Stimulated activated CD4-positive, alpha-beta T cell treated with anti-CD3 and anti-CD28 coated beads, Interleukin-12 subunit alpha, Interleukin-12 subunit beta, amount 100 ng/mL, for 4 hours (primary cell): ENCODE measurements around the gene CEP295NL.
"Not testable (repeated sequence)": the region's sequence is repeated elsewhere in the genome, so short reads cannot be mapped to it uniquely, and the experiment has no call there.

Experiments
- DNase-seq: peaks from one replicate; pipeline ENCODE4 v3.0.0-alpha.2; 2020

Gene CEP295NL, protein sequence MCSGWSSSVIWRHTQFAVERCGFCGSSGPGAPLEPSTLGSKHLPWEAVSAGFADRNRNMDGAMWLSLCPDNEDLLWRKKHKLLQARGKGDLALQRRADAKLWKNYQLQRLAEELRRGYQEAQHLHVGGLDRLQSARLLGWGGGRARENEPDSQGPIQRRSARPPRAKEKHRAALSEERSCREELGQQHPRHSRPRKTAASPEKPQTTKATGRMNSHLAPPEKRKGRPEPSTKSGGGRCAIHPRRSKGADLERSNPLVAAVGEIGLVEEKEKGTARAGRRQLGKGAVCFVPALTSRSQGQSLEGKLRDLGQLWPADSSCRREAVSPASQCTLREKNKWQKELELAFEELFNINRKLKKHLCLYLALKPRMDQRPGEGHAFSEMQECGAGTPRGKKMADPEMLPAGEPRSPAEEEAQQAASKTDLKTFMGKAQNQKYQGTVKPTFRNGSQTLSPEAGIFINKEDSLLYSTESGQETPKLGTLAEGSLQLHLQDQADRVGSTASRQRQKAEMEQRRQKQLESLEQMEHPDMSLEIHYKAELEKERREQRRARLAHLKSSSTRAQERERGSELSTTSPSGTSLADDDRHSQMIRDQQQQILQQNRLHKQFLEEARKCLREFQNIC

DNA sequence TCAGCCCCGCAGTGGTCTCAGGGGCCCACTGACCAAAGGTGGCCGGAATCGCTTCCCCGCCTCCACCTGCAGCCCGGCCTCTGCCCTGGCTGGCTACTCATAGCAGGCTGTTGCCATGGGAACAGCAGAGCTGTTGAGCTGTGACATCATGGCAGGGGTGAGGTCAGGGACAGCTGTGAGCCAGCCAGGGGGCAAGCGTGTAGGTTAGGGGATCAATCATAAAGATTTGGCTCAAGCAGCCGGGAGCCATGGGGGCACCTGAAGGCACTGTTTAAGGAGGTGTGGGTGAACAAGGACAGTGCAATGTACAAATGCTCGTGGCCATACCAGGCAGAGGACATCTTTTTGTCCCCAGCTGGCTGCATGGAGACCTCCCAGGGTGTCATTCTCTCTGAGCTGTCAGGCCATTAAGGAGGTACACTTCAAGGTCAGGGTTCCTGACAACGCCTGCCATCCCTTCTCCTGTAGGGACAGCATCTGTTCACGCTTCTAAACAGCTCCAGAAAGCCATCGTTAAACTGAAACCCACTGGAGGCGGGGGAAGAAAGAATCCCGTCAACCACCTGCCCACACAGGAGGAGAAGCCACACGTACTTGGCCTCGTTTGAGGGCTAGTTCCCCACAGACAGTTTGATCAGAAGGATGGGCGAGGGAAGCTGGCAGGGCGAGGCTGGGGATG is at the start of gene CEP295NL:
CEP295NL (minus strand) TSS at position 101 of the 679 bp plus-strand sequence. CDS start 1,373 bp downstream, outside the sequence.
- DNase-seq, result no peak

DNA sequence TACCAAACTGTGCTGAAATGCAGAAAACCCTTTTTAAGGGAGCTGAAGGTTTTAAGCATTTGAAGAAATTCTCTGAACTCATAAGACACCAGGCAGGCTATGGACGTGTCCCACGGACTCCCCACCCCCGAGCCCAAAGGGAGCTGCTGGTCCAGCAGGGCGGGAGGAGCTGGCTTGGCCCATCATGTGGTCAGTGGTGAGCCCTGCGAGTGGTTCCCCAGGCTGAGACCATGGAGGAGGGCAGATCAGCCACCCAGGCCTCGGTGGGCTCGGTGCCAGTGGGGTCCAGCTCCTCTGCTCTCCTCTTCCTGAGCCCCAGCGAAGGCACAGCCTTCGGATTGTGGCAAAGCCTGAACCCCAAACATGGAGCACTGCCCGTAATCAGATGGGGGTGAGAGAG is 49.7 kb upstream of the CEP295NL start:
- DNase-seq, result no peak

DNA sequence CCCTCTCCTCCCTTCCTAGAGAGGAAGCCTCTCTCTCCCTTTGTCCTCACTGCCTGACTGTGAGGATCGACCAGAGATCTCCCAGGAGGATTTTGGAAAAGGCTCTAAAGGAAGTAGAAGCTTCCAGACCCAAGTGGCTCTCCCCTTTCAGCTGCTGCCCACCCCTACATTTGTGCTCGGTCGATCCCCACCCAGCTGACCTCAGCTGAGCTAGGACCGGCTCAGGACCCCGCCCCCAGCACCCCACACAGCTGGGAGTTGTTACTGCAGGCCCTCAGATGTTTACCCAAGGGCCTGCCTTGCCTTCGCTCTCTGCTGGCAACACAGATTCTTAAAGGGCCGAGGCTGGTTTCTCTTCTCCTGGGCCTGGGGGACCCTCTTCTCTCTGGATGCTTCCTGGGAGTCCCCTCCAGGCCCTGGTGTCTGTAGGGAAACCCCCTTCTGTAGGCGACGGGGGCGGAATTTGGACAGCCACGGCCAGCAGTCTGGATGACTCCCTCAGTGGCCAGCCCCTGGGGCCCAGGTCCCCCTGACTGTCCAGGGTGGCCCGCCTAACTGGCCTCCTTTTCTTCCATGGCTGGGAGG is 49.1 kb upstream of the CEP295NL start:
- no peak for DNase-seq

DNA sequence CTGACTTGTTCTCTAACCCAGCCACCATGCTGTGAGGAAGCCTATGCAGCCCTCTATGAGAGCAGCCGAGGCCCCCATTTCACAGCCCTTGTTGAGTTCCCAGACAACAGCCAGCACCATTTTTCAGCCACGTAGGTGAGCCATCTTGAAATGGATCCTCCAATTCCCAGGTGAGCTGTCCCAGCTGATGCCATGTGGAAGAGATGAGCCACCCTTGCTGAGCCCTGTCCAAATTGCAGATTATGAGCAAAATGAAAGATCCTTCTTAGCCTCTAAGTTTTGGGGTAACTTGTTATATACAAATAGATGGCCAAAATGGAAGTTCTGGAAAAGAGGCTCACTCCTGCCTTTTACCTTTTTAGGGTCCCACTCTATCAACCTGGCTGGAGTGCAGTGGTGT is 47.9 kb upstream of the CEP295NL start:
- DNase-seq, result no peak

DNA sequence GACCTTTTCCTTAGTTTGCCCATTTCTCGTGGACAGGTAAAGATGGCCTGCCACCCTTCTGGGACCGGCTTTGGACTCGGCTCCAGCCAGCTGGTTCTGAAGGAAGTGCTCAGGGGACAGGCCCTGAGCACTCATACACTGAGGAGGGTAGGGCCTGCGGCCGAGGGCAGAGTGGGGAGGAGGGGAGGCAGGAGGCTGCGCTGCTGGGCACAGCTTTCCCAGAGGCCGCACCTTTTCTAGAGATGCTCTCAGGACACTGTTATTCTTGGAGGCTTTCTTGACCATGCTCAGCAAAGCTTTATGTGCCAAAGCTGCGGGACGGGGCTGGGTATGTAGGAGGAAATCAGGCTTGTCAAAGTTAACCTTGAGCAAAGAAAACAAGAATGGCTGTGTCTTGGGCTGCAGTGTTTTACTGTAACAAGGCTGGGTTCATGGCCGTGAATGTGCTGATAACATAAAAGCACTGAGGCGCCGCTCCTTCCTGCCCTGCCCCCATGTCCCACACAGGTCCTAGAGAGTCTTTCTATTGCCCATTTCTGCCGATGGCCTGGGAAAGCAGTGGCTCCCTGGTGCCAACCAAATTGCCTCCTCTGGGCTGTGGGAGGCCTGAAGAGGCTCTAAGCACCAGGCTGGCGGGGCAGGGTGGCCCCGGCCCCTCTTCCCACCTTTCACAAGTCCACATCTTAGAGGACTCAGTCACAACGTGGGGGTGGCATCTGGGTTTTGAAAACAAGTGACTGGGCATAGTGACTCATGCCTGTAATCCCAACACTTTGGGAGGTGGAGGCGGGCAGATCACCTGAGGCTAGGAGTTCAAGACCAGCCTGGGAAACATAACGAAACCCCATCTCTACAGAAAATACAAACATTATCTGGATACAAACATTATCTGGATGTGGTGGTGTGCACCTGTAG is 44.5 kb upstream of the CEP295NL start:
- no peak for DNase-seq

DNA sequence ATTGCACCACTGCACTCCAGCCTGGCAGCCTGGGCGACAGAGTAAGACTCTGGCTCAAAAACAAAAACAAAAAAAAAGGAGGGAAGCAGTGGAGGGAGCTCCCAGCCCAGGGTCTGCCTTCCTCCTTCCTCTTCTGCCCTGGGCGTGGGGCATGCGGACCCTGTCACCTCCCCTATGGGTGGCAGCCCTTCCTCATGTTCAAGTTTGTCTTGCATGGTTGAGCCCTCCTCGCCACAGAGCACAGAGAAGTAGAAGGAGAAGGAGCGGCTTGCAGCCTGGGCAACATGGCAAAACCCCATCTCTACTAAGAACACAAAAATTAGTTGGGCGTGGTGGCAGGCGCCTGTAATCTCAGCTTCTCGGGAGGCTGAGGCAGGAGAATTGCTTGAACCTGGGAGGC is 43.6 kb upstream of the CEP295NL start:
- DNase-seq, result no peak

DNA sequence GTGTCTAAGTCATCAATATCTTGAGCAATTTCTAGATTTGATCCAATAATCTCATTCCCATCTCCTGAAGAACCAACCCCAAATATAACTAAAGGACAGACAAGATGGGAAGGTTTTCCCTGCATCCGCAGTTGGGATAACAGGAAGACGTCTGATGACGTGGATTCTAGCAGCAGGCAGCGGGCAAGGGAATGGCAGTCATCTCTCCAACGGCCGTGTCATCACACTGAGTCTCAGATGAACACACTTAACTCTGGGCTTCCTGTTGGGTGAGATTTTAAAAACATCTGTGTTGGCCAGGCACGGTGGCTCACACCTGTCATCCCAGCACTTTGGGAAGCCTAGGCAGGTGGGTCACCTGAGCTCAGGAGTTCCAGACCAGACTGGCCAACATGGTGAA is 43.1 kb upstream of the CEP295NL start:
- no peak for DNase-seq

DNA sequence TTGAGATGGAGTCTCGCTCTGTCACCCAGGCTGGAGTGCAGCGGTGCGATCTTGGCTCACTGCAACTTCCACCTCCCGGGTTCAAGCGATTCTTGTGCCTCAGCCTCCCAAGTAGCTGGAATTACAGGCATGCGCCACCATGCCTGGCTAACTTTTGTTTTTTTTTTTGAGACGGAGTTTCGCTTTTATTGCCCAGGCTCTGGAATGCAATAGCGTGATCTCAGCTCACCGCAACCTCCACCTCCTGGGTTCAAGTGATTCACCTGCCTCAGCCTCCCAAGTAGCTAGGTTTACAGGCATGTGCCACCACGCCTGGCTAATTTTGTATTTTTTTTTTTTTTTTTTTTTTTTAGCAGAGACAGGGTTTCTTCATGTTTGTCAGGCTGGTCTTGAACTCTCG is 42.5 kb upstream of the CEP295NL start:
- not testable (repeated sequence) for DNase-seq

DNA sequence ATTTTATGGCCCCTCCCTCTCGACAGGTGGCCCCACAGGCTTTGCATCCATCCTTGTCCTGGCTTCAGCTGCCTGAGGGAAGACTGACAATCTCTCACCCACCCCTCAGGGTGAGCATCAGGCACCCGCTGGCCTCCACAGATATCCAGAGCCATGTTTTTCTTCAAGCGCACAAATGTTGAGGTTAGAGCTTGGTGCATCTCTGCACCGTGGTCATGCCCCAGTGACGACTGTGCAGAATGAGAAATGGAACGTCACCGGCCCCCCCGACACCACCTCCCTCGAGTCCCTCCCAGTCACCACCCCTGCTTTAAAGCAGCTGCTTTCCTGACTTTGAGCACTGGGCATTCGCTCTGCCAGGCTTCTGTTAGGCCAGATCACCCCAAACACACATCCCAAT is 42.0 kb upstream of the CEP295NL start:
- no peak for DNase-seq

DNA sequence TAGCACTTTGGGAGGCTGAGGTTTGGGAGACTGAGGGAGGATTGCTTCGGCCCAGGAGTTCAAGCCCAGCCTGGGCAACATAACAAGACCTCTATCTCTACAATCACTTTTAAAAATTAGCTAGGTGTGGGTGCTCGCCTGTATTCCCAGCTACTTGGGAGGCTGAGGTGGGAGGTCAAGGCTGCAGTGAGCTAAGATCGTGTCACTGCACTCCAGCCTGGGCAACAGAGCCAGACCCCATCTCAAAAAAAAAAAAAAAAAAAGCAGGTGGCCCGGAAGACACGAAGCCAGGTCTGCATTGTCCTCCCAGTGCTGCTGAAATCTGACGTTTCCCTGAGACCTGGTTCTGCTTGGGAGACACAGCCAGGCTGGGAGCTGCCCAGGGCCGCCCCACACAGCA is 41.0 kb upstream of the CEP295NL start:
- no peak for DNase-seq

DNA sequence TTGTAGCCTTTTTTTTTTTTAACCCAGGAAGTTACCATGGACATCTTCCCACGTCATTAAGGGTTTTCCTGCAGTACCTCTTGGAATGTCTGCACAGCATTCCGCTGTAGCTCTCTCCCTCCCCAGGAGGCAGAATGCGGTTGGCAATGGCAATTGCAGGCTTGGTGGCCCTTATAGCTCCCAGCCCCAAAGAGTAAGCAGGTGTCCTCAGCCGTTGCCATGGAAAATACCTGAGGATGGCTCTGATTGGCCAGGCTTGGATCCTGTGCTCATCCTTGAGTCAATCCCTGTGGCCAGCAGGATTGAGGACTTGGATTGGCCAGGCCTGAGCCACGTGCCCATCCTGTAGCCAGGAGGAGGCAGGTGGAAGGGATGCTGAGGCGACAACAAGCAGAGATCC is 37.7 kb upstream of the CEP295NL start:
- DNase-seq, result no peak

DNA sequence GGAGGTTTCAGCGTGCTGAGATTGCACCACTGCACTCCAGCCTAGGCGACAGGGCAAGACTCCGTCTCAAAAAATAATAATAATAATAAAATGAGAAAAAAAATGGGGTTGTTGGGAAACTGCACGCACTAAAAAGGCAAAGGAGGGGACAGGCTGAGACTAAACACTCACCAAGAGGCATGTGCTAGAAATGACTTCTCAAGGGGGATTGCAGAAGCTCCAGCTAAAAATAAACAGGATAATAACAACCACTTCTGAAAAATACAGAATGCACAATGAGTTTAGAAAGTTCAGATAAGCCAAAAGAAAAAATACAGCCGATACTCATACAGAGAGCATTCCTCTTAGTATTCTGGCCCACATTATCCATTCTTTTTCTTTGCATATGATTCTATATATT is 37.3 kb upstream of the CEP295NL start:
- DNase-seq, result no peak

DNA sequence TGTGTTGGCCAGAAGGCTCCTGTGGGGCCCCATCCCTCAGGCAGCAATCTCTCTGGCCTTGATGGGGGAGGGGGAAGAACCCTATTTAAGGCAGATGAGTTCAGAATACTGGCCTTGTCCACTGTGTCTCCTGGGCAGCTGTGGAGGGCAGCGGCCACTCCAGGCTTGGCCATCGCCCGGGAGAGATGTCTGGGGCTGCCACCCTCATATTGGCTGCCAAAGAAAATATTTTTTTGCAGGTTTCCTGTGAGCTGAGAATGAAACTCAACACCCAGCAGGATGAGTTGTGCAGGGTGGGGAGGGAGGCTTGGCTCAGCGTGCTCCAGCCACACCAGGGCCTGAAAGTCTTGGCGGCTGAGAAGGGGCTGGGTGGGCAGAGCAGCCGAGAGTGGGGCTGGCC is 36.6 kb upstream of the CEP295NL start:
- no peak for DNase-seq

DNA sequence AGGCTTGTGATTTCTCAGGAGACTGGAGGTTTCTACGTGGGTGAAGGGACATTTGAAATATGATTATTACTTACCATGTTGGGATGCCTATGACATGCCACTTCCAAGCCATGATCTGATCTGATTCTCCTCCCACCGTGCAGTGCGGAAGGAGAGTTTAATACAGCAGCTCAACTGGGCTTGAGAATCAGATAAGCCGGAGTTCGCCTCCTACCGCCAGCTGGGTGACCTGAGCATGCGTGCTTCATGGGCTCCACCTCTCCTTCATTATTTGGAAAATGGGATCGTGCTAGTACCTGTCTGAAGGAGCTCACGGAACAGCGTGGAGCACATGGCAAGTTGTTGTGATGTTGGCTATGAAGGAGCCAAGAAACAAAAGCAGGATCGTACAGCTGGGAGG is 34.6 kb upstream of the CEP295NL start:
- DNase-seq, result no peak

DNA sequence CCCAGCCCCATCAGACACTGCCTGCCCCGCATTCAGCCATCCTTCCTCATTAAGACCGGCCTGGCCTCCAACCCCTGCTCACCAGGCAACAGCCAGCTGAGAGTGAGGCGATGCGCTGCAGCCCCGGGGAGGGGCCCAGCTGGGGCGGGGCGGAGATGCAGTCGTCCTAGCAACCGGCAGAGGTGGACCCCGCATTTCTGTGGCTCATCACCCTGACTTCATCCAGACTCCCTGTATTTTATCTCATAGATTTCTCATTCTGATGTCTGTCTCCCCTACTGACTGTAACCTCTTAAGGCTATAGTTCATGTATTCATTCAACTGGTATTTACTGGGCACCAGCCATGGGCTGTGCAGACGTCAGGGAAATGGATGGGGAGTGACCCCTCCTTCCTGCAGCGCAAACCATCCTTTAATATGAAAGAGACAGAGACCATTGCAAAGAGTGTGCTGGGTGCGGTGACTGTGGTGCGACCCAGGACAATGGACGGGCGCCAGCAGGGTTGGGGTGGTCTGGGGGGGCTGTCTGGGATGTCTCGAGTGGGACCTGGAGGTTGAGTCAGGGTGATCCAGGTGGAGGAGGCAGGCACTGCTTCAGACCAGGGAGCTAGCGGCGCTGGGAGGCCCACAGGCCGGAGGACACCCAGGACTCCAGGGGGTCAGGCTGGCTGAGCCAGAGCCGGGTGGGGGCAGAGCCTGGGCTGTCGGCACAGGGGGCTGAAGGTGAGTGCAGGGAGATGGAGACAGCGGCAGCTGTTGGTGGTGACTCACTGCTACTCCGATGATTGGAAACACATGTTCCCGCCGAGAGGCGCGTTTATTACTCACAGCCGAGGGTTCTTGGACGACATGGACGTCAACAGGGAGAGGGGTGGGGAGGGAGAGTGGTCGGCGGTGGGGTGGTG is 32.7 kb upstream of the CEP295NL start:
- no peak for DNase-seq

DNA sequence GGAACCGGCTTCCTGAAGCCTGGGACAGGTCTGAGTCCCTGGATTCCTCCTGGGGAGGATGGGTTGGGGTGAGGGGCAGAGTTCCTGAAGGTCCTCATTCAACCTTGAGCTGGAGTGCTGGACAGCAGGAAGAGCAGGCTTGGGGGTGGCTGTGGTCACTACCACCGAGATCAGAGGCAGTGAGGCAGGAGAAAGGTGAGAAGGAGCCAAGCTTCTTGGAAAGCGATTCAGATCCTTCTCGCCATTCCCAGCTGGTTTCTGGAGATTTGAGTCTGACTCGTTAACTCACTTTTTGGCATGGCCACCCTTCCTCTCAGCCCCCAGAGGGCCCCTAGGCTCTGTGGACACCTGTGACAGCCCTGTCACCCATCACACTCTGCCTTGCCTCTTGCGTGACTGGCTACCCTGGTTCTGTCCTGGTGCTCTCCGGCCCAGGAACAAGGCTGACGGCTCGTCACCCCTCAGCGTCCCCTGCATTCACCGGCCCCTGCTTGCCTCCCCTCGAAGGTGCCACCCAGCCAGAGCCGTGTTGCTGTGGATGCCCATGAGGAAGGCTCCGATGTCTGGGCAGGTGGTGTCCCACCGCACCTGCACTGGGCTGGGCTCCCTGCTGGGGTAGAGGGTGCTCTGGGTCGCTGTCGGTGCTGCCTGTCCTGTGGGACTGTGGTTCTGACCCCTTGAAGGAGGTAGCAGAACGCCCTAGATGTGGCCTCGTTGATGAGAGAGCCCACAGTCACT is 31.8 kb upstream of the CEP295NL start:
- no peak for DNase-seq

DNA sequence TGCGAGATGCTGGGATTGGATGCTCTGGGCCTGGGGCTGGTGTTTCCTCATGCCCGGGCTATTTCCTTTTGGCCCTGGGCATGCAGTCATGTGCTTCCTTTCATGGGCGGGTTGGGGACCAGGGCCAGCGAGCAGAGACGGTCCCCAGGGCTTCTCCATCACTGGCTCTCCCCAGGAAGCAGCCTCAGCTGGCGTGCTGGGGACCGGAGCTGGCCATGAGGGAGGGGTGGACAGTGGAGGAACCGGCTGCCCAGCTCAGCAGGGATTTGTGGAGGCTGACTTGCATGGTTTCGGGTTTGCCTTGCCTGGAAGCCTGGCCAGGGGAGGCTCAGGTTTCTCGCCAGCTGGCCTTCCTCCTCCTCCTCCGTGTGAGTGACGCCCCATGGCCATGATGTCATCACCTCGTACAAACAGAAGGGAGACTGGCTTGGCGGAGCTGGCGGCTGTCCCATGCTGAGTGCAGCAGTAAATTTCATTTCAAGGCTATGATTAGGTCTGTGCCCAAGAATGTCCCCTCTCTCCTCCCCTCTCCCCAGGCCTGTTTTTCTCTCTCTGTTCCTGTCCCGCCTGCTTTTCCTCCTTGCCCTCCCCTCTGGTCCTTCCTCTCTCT is 31.1 kb upstream of the CEP295NL start:
- no peak for DNase-seq

DNA sequence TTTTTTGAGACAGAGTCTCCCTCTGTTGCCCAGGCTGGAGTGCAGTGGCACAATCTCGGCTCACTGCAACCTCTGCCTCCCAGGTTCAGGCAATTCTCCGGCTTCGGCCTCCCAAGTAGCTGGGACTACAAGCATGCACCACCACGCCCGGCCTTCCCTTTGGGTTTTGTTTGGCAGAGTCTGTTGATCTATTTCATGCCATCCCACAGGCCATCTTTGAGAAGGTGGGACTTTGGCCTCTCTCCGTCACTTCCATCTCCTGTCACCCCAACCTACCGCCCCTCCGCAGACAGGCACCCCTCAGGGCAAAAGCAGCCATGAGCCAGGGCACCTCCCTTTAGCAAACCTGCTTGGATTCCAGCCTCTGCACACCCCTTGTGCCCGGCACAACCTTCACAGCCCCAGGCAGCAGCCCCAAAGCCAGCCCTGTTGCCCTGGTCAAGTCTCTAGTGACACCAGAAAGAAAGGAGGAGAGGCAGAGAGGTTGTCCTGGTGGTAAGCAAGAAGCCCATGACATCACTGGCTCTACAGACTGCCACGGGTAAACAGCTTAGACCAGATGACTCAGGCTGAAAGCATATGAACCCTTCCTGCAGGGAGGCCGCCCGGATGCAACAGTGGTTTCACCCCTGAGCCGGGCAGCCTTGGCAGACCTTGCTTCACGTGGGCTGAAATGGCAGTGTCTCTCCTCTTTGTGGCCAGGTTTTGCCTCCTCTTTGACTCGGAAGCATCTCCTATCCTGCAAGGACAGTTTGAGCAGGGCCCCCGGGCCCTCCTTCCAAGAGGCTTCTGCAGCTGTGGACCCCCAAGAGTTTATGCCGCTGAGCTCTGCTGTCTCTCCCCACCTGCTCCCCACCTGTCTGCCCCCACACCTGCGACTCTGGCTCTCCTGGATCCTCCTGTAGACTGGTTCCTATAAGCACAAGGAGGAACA is 30.3 kb upstream of the CEP295NL start:
- no peak for DNase-seq
